NCI-H774 (cell line): ENCODE measurements around the gene JUND.

ENCODE experiments used
- DNase-seq: peaks from one replicate; lab custom pipeline; 2025; lab: John Stamatoyannopoulos, UW

Gene JUND

GRCh38 chr19:18233224-18233825 lies 48.1 kb downstream of the JUND start:
- no peak for DNase-seq

- no peak for DNase-seq
These were observed 48.7 kb downstream of the JUND start for GRCh38 chr19:18232540-18233223.

- no peak for DNase-seq
These were observed 49.6 kb downstream of the JUND start for GRCh38 chr19:18231775-18232174.

- no peak for DNase-seq
These were observed 50.3 kb downstream of the JUND start for GRCh38 chr19:18230941-18231734.

GRCh38 chr19:18229915-18230314 lies 51.5 kb downstream of the JUND start:
- DNase-seq: no peak
